NCI-H345 treated with DMSO at 0.1 percent for 48 hours (cell line): ENCODE data around the gene MARCHF2.

ENCODE experiments used
- DNase-seq: peaks from one replicate; lab custom pipeline; 2025; ENCODE audit not compliant: unreplicated experiment; lab: John Stamatoyannopoulos, UW

The MARCHF2 gene

DNA sequence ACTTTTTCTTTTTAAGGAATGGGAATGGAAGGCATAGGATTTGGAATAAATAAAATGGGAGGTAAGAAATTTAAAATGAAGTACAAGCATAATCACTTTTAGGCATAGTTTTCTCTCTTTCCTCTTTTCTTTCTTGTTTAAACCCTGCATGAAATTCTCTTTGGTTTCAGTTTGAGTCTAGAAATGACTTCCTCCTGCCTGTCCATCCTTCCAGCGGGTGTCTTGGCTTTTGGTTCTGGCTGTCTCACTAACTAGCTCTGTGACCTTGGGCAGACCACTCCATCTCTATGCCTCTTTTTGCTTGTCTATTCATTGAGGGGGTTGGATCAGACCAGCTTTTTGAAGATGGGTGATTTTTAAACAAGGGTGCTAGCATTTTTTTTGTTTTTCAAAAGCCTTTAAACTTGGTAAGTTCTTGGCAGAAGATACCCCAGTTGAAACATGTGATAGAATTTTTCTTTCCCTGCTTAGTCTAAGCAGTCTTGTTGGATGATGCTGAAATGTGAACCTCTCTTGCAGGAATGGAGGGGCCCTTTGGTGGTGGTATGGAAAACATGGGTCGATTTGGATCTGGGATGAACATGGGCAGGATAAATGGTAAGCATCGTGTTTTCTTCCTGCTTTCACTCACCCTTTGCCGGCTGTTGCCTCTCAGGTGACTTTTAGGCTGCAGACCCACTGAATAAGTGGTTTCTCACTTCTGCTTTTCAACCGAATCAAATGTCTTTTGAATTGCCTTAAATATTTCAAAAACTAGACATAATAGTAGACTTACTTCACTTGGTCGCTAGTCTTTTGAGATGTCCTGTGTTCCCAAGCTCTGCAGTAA is 60.8 kb downstream of the MARCHF2 start:
- no peak for DNase-seq

DNA sequence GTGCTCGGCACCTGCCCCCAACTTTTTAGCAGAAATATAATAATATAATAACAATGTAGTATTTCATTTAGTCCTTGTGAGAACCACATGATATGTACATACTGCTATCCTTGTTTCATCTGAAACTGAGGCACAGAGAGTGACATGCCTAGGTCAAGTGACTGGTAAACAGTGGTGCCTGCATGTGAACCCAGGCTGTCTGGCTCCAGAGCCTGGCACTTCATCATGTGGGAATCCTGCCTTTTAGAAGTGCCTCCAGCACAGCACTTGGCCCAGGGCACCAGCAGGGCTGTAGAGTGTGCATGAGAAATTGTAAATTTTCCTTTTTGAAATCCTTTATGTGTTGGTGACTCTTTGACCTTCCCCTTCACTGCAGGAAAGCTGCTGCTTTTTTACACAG is 61.9 kb downstream of the MARCHF2 start:
- no peak for DNase-seq

DNA sequence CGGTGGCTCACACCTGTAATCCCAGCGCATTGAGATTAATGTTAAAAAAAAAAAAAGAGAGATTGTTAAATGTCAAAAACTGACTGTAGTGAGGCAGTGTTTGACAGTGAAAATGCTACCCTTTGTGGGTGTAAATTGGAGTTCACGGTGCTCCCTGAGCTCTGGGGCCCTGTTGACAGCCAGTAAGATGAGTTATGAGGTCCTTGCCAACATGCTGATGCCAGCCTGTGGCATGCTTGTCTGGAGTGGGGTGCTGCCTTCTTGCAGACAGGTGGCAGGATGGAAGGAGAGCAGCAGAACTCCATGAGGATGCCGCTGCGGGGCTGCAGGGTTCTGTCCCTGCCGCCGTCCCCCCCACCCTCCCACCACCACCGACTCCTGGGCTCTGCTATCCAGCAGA is 63.4 kb downstream of the MARCHF2 start:
- no peak for DNase-seq

DNA sequence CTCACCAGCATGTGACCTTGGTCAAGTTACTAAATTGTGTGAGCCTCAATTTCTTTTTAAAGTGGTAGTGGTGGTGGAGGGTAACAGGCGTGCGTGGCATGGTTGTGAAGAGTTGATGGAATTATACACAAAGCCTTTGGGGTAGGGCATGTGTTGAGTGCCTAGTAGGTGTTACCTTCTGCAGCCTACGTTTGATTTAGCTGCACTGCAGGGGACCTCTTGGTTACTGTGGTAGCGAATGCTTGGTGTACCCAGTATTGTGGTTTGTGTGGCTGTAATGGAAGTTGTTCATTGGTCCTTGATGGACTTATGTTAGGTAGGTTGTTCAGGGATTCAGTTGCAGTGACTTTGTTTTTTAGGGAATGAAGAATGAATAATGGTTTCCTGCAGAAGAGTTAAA is 64.8 kb downstream of the MARCHF2 start:
- DNase-seq, result no peak

DNA sequence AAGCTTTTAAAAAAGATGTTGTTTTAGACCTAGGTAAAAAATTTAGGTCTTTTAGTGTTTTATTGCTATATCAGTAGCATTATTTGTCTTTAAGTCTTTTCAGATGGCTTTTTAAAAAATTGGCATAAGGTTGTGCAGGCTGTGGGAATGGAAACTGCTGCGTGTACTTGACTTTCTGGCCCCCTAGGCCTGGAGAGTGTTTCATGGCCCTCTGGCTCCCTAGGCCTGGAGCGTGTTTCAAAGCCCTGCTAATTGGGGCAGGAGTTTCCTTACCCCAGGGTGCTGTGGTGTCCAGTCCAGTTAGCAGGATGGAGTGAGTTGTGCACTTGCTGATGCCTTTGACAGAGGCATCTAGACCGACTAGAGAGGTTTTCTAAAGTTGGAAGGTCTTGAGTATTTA is 65.5 kb downstream of the MARCHF2 start:
- no peak for DNase-seq

DNA sequence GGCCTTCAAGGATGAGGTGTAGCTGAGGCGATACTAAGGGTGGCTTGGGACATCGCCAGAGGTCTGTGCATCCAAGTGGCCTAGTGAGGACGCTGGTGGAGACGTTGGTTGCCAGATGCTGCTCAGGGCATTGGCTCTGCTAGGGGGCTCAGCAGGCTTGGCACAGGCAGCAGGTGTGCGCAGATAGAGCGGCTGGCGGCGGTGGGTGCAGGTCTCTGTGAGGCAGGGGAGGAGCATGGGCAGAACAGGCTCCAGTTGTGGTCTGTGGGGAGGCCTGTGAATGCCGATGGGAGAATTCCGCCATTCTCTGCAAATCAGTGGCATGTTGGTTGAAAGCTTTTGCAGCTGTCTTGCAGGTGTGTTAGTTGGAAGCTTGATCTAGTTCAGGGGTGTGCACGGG is 68.1 kb downstream of the MARCHF2 start:
- no peak for DNase-seq

DNA sequence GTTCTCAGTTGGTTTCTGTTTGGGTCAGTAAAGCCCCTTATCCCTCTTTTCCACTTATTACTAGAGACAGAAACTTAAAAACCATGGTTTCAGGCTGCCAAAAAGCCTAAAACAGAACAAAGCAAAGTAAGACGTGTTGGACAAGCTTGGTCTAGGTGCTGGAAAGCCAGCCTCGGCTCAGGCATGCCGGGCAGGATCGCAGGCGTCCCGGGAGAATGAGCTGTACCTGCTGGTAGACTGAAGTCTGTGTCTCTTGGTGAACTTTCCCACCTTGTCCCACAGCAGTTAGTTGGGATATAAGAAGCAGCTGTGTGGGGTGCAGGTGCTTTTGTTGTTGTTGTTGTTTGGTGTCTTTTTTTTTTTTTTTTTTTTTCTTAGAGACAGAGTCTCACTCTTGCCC is 68.5 kb downstream of the MARCHF2 start:
- no peak for DNase-seq

DNA sequence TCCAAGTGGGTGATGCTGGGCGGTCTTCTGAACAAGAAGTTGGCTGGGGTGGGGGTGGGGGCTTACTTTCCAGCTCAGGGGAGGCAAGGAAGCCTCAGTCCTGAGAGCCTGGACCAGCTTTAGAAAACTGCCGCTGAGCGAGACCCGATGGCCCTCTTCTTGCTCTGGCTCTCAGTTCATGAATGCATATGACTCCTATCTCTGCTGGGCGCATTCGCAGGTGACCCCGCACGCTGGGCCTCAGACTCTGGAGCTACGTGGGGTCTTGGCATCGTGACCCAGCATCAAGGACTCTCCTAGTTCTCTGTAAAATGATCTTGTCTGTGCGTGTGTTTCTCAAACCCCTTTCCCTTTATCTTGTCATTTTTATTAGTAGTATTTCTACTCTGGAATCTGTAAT is 69.6 kb downstream of the MARCHF2 start:
- no peak for DNase-seq

DNA sequence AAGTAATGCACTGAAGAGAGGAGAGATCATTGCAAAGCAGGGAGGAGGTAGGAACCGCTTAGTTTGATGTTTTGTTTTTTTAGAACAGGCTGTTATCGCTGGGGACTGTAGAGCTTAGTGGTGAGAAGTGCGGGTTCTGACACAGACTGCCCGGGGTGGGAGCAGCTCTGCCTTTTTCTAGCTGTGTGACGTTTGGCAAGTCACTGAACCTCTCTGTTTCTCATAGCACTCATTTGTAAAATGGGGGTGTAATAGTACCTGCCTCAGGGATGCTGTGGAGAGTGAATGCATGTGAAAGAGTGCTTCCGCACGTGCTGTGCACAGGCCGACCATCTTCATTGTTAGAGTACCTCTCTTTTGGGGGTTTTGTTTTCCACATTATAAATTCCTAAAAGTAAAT is 70.1 kb downstream of the MARCHF2 start:
- no peak for DNase-seq

DNA sequence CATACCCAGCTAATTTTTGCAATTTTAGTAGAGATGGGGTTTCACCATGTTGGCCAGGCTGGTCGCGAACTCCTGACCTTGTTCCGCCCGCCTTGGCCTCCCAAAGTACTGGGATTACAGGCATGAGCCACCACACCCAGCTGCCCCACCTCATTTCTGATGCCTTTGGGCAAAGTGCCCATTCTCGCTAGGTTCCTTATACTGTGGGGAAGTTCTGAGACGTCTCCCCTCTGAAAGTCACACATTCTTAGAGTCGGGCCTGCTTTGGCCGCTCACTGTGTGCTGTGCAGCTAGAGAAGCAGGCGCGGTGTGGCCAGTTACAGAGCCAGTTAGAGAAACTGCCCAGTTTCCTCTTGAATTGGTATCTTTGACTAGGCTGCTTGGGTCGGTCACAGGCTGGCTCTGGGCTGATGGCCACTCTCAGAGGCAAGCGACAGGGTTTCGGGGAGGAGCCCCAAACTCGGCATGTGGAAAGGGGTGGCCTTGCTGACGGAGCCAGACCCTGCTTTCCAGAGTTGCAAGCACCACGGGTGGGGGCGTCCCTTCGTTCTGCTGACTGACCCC is 71.3 kb downstream of the MARCHF2 start:
- DNase-seq, result no peak

DNA sequence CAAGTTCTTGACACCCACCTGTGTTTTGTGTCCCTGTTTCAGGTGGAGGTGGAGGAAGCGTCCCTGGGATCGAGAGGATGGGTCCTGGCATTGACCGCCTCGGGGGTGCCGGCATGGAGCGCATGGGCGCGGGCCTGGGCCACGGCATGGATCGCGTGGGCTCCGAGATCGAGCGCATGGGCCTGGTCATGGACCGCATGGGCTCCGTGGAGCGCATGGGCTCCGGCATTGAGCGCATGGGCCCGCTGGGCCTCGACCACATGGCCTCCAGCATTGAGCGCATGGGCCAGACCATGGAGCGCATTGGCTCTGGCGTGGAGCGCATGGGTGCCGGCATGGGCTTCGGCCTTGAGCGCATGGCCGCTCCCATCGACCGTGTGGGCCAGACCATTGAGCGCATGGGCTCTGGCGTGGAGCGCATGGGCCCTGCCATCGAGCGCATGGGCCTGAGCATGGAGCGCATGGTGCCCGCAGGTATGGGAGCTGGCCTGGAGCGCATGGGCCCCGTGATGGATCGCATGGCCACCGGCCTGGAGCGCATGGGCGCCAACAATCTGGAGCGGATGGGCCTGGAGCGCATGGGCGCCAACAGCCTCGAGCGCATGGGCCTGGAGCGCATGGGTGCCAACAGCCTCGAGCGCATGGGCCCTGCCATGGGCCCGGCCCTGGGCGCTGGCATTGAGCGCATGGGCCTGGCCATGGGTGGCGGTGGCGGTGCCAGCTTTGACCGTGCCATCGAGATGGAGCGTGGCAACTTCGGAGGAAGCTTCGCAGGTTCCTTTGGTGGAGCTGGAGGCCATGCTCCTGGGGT is 72.7 kb downstream of the MARCHF2 start:
- DNase-seq, result no peak

DNA sequence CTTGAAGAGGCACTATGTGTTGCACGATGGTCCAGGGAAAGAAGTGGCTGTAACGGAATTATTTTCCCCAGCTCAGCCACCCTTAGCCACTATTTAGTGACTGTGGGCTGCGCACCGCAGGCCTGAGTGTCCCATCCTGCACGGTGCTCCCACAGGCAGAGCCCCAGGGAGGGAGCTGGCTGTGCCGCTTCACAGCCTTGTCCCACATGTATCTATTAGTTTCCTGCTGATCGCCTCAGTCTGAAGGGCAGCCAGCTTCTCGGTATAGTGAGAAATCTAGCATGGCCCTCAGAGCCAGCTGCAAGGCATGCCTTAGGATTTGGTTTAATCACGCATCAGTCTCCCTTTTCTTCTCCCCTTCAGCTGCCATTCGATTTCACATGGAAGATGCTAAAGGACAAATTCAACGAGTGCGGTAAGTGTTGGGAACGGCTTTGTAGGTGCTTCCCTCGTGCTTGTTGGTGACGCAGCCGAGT is 73.6 kb downstream of the MARCHF2 start:
- DNase-seq, result no peak

DNA sequence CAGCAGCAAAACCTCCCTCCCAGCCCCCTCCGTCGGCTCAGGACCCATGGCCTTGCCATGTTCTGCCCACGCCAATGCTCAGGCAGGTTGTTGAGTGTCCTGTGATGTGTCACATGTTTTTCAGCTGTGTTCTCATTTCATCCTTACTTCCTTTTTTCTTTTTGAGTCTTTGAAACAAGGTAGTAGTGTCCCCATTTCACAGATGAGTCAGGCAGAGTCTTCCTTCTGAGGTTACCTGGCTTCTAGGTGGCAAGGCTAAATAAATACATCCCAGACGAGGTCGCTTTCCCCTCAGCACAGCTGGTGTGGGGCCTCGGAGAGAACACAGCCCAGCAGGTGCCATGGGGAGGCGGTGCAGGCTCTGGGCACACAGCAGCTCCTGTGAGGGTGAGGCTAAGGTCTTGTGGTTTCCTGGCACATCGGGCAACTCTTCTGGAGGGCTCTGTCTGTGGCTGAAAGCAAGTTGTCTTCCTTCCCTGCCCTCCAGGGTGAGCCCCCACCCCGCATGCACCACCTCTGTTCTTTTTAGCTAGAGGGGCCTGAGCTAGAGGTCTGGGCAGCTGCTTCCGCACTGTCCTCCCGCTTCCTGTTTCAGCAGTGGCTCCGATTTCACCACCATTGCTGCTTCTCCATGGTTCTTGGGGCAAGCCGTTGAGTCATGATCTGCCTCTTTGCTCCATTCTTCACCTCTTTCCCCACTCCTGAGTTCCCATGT is 74.2 kb downstream of the MARCHF2 start:
- no peak for DNase-seq

DNA sequence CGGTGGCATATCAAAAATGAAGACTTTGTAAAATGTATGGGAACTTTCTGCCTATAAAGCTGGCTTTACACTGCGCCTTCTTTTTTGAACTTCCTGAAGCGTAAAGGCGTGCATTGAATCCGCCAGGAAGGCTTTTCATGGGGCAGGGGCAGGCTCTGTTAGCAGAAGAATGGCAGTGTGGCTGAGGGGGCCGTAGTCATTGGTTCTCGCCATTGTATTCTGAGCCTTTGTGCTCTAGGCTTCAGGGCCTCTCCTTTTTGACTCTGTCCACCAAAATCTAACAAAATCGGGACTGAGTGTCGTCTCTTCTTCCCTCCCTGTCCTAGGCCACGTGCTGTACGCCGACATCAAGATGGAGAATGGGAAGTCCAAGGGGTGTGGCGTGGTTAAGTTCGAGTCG is 75.3 kb downstream of the MARCHF2 start:
- no peak for DNase-seq
